ENCODE data around the gene S1PR1. TPM values are rescaled to one million over a fixed set of nuclear protein-coding genes. Genes with fewer than 3 reads are reported as not detected.
"Not testable (repeated sequence)": the region's sequence is repeated elsewhere in the genome, so short reads cannot be mapped to it uniquely, and the experiment has no call there.

The S1PR1 gene
- total RNA-seq: 4.0 TPM

GRCh38 chr1:101236516-101237228, at the start of gene S1PR1:
Gene S1PR1, plus strand, starts transcription at chr1:101237019. Its CDS starts 1,966 bp downstream, at chr1:101238985.
- peak; percentile 53 for ATAC-seq

- no peak for ATAC-seq
Measured at GRCh38 chr1:101187297-101187696, 49.5 kb upstream of the S1PR1 start.

- ATAC-seq: no peak
Measured at GRCh38 chr1:101188331-101188730, 48.5 kb upstream of the S1PR1 start.

- not testable (repeated sequence) for ATAC-seq
Measured at GRCh38 chr1:101188968-101189367, 47.9 kb upstream of the S1PR1 start.

- ATAC-seq: no peak
Measured at GRCh38 chr1:101190441-101190840, 46.4 kb upstream of the S1PR1 start.

- ATAC-seq: no peak
Measured at GRCh38 chr1:101191049-101191448, 45.8 kb upstream of the S1PR1 start.

GRCh38 chr1:101193733-101194169, 43.1 kb upstream of the S1PR1 start:
- no peak for ATAC-seq

- ATAC-seq: no peak
Measured at GRCh38 chr1:101194746-101195145, 42.1 kb upstream of the S1PR1 start.

- no peak for ATAC-seq
Measured at GRCh38 chr1:101196668-101197067, 40.2 kb upstream of the S1PR1 start.

- no peak for ATAC-seq
Measured at GRCh38 chr1:101198842-101199636, 37.8 kb upstream of the S1PR1 start.

GRCh38 chr1:101199637-101199982, 37.2 kb upstream of the S1PR1 start:
- ATAC-seq: no peak

- ATAC-seq: no peak
Measured at GRCh38 chr1:101200513-101200912, 36.3 kb upstream of the S1PR1 start.

- no peak for ATAC-seq
Measured at GRCh38 chr1:101203820-101204540, 32.8 kb upstream of the S1PR1 start.

GRCh38 chr1:101205457-101205856, 31.4 kb upstream of the S1PR1 start:
- no peak for ATAC-seq

- ATAC-seq: not testable (repeated sequence)
Measured at GRCh38 chr1:101206139-101206538, 30.7 kb upstream of the S1PR1 start.

- ATAC-seq: not testable (repeated sequence)
Measured at GRCh38 chr1:101207271-101207670, 29.5 kb upstream of the S1PR1 start.

- no peak for ATAC-seq
Measured at GRCh38 chr1:101207891-101208290, 28.9 kb upstream of the S1PR1 start.

GRCh38 chr1:101215363-101216011, 21.3 kb upstream of the S1PR1 start:
- no peak for ATAC-seq

- ATAC-seq: no peak
Measured at GRCh38 chr1:101216623-101217022, 20.2 kb upstream of the S1PR1 start.

- no peak for ATAC-seq
Measured at GRCh38 chr1:101217148-101217547, 19.7 kb upstream of the S1PR1 start.

- ATAC-seq: not testable (repeated sequence)
Measured at GRCh38 chr1:101218968-101219367, 17.9 kb upstream of the S1PR1 start.

Data from esophagus mucosa (tissue), 1 donor.